ENCODE data around the gene FAM83E. TPM values are rescaled to one million over a fixed set of nuclear protein-coding genes. Genes with fewer than 3 reads are reported as not detected.

FAM83E gene
- total RNA-seq, result 1 to 10 TPM in 1 of 2 donors, under 1 TPM in 1; 0.99 to 1.6 TPM
- 2.2 TPM for polyA plus RNA-seq (ENCODE audit: insufficient read depth, low read depth, low replicate concordance)
- long read RNA-seq, donor 1, result 0 reads
- long read RNA-seq, donor 2, result 0 reads

DNA sequence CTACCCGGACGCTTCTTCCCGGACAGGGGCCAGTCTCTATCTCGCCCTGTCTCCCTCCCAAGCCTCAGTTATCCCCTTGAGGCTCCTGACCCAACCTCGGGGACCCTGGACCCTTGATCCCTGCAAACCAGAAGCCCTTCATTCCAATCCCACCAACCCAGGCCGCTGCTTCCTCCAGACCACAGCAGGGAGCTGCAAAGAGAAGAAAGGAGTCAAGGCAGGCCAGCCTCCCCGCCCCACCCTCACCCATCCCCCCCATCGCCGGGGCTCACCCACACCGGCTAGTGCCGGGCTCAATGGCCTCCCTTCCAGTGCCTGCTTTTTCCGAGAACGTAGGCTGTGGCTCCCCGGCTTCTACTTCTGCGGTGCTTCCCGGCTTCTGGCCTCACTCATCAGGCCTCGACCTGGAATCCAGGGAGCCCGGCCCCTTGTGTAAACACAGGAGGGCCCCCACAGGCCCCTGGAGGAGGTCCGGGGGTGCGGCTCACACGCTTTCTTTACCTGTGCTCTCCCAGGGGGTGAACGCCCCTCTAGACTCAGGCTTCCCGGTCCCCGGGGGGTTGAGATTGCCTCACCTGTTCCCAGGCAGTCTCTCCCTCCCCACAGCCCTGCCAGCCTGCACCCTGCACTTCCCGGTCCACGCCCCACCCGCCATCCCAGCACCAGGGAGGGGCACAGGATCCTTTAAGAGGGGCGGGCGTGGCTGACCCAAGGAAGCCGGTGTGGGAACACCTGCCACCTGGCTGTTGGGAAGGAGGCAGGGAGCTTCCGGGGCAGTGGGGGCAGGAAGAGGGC, at the start of gene FAM83E:
Gene FAM83E (minus strand): TSS at position 641 of the 795 bp plus-strand sequence. CDS start 1,704 bp downstream, outside the sequence.
- Histone ChIP-seq H3K36me3 (ENCODE audit: low read depth, missing control alignments) (no peaks in the 10 kb centered on the region), H3K4me1 (peaks cover 17% of the 10 kb centered on the region), H3K27ac (no peak within 1 kb of the TSS), H3K9me3 (no peaks in the 10 kb centered on the region), H3K27me3 (no peaks in the 10 kb centered on the region), H3K4me3 (no peak within 1 kb of the TSS)
- intact Hi-C loops (cut with DNase I; ENCODE audit: low total_unique reads), result no loop called here
- 64 to 68% methylated on average over 25 to 31 of the region's 31 CpGs for WGBS, 2 donors
- DNase-seq, result no peak
- TF ChIP-seq, protein P1, sequence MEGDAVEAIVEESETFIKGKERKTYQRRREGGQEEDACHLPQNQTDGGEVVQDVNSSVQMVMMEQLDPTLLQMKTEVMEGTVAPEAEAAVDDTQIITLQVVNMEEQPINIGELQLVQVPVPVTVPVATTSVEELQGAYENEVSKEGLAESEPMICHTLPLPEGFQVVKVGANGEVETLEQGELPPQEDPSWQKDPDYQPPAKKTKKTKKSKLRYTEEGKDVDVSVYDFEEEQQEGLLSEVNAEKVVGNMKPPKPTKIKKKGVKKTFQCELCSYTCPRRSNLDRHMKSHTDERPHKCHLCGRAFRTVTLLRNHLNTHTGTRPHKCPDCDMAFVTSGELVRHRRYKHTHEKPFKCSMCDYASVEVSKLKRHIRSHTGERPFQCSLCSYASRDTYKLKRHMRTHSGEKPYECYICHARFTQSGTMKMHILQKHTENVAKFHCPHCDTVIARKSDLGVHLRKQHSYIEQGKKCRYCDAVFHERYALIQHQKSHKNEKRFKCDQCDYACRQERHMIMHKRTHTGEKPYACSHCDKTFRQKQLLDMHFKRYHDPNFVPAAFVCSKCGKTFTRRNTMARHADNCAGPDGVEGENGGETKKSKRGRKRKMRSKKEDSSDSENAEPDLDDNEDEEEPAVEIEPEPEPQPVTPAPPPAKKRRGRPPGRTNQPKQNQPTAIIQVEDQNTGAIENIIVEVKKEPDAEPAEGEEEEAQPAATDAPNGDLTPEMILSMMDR (IDR thresholded peaks at IDR 0.05), result no peak
- TF ChIP-seq POLR2A (IDR thresholded peaks at IDR 0.05), result no peak

DNA sequence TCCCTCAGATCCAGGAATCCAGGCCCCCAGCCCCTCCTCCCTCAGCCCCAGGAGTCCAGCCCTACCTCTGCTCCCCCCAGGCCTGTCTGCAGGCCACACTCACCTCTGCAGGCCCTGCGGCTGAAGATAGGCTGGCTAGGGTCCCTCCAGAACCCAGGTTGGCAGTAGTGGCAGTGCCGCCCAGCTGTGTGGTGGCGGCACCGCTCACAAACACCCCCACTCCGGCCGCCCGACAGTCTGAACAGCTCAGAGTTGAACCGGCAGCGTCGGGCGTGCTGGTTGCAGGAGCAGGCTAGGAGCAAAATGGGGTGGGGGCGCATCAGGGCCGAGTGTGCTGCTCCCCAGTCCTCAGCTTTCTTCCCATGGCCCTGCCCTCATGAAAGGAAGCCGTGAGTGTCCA, 49.6 kb upstream of the FAM83E start:
- 85 to 89% methylated on average over 12 to 13 of the region's 14 CpGs for WGBS, 2 donors
- TF ChIP-seq, protein P1 (IDR thresholded peaks at IDR 0.05), result no peak
- no peak for TF ChIP-seq POLR2A (IDR thresholded peaks at IDR 0.05)
- intact Hi-C loops (cut with DNase I; ENCODE audit: low total_unique reads), result no loop called here

DNA sequence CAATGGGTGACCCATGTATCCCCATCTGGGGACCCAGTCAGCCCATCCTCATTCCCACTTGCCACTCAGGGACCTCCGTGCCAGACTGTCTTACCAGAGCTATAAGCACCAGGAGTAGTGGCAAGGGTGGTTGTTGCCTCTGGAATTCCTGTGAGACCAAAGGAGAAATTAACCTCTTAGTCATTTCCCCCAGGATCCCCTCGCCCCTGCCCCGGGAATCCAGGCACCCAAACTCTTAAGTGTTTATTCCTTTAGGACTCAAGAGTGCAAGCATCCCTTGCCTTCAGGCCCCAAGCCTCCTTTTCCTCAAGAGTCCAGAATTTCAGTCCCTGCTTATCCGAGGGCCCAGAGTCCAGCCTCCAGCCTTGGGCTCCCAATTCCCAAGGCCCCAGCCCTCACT, 48.8 kb upstream of the FAM83E start:
- Histone ChIP-seq H3K27me3 (no peaks in the 10 kb centered on the region), H3K4me3 (no peak overlapping the region), H3K4me1 (peaks cover 4% of the 10 kb centered on the region), H3K9me3 (no peaks in the 10 kb centered on the region), H3K36me3 (ENCODE audit: low read depth, missing control alignments) (no peaks in the 10 kb centered on the region), H3K27ac (no peak overlapping the region)
- no peak for DNase-seq
- WGBS, 2 donors, result 92 to 99% methylated on average over 4 of the region's 4 CpGs
- TF ChIP-seq, protein P1 (IDR thresholded peaks at IDR 0.05), result no peak
- TF ChIP-seq POLR2A (IDR thresholded peaks at IDR 0.05), result no peak
- intact Hi-C loops (cut with DNase I; ENCODE audit: low total_unique reads), result no loop called here

More for the DNA sequence above, 49.6 kb upstream of the FAM83E start:
- Histone ChIP-seq H3K4me1 (peaks cover 4% of the 10 kb centered on the region), H3K9me3 (no peaks in the 10 kb centered on the region), H3K4me3 (no peak overlapping the region), H3K27ac (no peak overlapping the region), H3K36me3 (ENCODE audit: low read depth, missing control alignments) (no peaks in the 10 kb centered on the region), H3K27me3 (no peaks in the 10 kb centered on the region)
- DNase-seq, result no peak

DNA sequence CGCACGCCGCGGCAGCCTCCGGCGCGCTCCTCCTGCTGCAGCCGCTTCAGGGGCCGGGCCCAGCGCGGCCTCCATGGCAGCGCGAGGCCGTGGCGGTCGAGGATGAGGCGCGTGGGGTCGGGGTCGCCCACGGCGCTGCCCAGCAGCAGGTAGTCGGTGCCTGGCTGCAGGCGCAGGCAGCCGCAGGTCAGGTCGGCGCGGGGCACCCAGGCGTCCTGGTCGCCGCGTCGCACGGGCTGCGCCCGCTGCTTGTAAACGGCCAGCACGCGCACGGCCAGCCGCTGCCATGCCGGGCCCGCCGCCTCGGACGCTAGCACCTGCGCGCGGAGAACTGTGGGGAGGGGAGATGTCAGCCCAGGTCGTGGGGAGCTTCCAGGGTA, 46.8 kb upstream of the FAM83E start:
- H3K27ac ChIP-seq, result peak overlapping the region; percentile 39 to 60
- no peaks in the 10 kb centered on the region for H3K9me3 ChIP-seq
- no peak for DNase-seq
- 20 to 77% methylated on average over 1 to 50 of the region's 50 CpGs for WGBS, 2 donors
- peaks cover 4% of the 10 kb centered on the region for H3K4me1 ChIP-seq
- no peaks in the 10 kb centered on the region for H3K36me3 ChIP-seq (ENCODE audit: low read depth, missing control alignments)
- no peaks in the 10 kb centered on the region for H3K27me3 ChIP-seq
- peak overlapping the region; percentile 49 to 53 for H3K4me3 ChIP-seq
- intact Hi-C loops (cut with DNase I; ENCODE audit: low total_unique reads), result no loop called here
- TF ChIP-seq, protein P1 (IDR thresholded peaks at IDR 0.05), result no peak

Data from testis (tissue), 5 donors.